ENCODE results near the gene CTNNA3.

The CTNNA3 gene

DNA sequence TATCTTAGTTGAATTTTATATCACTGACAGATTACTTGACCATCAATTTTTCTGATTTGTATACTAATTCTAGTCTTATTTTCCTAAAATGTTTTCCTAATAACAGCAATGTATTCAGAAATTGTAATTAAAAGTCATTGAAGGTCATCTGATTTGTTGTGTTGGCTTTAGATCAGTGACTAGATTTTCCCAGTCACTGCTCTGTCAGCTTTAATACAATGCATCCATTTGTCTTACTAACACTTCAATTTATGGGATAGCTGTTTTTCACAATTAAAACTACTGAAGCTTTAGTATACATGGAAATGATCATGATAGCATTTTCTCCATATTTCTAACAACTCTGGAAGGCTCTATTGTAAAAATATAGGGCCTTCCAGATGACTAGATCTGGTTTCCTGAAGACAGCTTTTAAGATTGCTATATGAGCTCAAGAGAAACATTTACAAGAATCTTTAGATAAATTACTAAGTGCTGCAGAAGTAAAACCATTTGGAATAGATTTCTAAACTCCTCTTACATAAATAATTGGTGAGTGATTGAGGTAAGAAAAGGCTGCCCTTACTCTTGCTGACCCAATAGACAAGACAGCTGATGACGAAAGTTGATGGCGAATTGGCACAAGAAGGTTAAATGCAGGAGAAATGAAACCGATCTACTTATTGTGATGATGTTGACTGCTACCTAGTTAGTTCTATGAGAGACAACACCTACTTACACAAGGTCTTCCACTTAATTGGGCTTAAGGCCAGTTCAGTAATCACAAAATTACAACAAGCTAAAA lies 696.0 kb downstream of the CTNNA3 start:
- ATAC-seq, result no peak

GRCh38 chr10:66996996-66997395 lies 699.0 kb downstream of the CTNNA3 start:
- no peak for ATAC-seq

DNA sequence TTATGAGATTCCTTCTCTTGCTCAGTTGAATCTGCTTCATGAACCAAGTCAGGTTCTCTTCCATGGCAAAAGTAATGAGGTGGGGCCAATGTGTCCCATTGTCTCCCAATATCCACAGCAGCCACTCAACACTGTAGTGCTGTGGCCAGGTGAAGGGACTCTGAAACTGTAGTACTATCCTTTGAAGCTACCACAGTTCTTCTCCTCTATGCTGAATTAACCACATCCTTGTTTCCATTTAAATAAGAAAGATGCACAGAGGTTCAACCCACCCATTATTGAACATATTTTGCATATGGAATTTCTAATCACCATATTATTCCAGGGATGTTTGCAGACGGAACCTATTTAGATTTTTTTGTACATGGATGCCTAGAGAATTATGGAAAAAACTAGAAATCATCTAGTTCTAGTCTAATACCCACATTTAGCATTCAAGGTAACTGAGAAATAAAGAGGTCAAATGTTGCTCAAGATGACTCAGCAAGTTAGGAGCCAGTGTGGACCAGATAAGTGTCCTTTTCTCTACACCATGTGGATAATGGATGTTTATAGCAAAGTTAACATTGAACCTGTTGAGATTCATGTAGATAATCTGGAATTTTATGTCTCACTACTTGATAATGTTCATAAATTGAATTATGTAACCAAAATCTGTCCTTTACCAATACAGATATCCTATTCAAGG lies 705.7 kb downstream of the CTNNA3 start:
- no peak for ATAC-seq

- ATAC-seq, result no peak
Observed at GRCh38 chr10:66983475-66983818, 712.5 kb downstream of the CTNNA3 start.

GRCh38 chr10:66982792-66983474 lies 713.1 kb downstream of the CTNNA3 start:
- no peak for ATAC-seq

GRCh38 chr10:66982053-66982420 lies 714.0 kb downstream of the CTNNA3 start:
- no peak for ATAC-seq

GRCh38 chr10:66981361-66982052 lies 714.5 kb downstream of the CTNNA3 start:
- no peak for ATAC-seq

GRCh38 chr10:66980246-66980815 lies 715.7 kb downstream of the CTNNA3 start:
- no peak for ATAC-seq

GRCh38 chr10:66964946-66965345 lies 731.0 kb downstream of the CTNNA3 start:
- ATAC-seq, result no peak

GRCh38 chr10:66958466-66958865 lies 737.5 kb downstream of the CTNNA3 start:
- no peak for ATAC-seq

DNA sequence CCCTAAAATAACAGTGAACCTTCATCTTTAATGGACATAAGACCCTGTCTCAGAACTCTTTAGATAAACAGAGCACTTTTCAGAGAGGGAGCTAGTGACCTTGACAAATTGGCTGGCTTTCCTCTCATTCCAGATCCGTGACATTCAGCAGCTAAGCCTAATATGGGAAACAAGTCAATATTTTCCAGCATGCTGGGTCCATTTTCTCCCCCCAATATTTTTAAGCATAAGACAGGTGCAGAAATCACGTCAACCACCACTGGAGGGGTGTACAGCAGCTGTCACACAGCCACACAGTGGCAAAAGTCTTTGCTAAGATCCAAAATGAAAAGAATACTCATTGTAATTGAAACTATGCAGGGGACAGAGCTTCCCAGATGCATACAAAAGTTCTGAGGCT lies 744.1 kb downstream of the CTNNA3 start:
- ATAC-seq, result no peak

GRCh38 chr10:66943590-66943989 lies 752.4 kb downstream of the CTNNA3 start:
- no peak for ATAC-seq

DNA sequence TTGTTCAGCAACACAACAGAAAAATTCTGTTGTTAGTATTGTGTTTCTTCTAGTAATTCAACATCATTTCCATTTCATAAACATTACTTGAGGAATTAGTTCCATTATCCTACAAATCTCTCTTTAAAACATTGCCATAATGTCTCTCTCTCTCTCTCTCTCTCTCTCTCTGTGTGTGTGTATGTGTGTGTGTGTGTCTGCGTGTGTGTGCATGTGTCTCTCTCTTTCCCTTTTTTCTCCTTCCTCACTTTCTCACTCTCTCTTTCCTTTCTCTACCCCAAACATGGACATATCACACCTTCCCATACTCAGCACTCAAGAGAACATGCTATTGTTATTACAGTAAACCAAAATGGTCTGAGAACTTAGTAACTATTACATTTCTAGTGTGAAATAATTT lies 753.6 kb downstream of the CTNNA3 start:
- no peak for ATAC-seq

DNA sequence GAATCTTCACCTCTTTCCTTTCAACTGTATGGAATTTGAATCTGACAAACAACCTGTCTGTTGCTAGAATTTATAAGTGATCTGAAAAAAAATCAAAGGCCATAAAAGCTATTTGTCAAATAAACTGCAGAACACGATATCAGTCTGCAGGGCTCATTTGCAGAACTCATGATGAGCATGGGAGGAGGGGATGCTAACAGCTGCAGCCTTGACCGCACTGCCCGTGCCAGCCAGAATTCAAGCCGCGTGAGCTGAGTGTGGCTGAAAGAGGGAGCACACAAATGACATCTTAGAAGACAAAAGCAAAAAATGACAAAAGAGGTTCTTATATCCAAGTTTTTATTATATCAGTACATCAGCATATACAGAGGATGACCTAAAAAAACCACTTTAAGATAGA lies 754.5 kb downstream of the CTNNA3 start:
- no peak for ATAC-seq

DNA sequence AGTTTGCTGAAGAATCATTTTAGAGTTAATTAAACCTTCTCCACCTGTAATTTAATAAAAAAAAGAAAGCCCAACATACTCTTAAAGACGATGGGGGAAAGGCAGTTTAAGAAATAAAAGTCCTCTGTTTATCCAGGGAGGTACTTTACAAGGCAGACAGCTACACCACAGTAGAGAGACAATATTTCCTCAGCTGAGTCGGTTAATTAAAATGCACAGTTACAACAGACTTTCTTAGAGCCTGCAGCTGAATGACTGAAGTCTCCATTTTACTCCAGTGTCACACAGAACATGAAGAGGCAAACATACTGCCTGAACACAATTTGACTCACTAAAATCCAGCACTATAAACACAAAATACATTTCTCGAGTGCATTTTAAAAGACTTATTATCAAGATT lies 755.0 kb downstream of the CTNNA3 start:
- no peak for ATAC-seq

DNA sequence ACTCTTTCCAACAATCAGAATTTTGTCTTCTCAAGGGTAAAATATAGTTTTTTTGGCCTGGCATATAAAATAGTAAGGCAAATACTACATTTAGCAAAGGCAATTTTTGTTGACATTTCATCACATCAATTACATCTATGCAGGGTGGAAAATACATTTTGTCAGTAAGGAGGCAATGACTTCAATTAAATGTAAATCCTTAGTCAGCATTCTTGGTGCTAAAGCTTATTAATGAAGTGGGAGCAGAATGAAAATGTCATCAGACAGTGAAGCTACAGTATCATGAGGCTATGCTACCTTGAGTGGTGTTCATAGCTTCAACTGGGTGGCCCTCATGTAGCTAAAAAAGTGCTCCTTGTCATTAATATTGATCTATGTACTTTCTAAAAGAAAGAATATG lies 761.3 kb downstream of the CTNNA3 start:
- ATAC-seq, result no peak

- no peak for ATAC-seq
Observed at GRCh38 chr10:66931949-66932343, 764.0 kb downstream of the CTNNA3 start.

GRCh38 chr10:66931340-66931948 lies 764.6 kb downstream of the CTNNA3 start:
- no peak for ATAC-seq

GRCh38 chr10:66929375-66929774 lies 766.6 kb downstream of the CTNNA3 start:
- no peak for ATAC-seq

- no peak for ATAC-seq
Observed at GRCh38 chr10:66928776-66929175, 767.2 kb downstream of the CTNNA3 start.

GRCh38 chr10:66927971-66928770 lies 767.8 kb downstream of the CTNNA3 start:
- no peak for ATAC-seq
